CD4-positive, alpha-beta T cell treated with Interleukin-17A for 1 hour (primary cell): ENCODE measurements around the gene DFFA.
"Not testable (repeated sequence)": the region's sequence is repeated elsewhere in the genome, so short reads cannot be mapped to it uniquely, and the experiment has no call there.

ENCODE experiments used
- DNase-seq: peaks from one replicate; pipeline ENCODE4 v3.0.0-alpha.2; 2020

The DFFA gene, protein sequence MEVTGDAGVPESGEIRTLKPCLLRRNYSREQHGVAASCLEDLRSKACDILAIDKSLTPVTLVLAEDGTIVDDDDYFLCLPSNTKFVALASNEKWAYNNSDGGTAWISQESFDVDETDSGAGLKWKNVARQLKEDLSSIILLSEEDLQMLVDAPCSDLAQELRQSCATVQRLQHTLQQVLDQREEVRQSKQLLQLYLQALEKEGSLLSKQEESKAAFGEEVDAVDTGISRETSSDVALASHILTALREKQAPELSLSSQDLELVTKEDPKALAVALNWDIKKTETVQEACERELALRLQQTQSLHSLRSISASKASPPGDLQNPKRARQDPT

DNA sequence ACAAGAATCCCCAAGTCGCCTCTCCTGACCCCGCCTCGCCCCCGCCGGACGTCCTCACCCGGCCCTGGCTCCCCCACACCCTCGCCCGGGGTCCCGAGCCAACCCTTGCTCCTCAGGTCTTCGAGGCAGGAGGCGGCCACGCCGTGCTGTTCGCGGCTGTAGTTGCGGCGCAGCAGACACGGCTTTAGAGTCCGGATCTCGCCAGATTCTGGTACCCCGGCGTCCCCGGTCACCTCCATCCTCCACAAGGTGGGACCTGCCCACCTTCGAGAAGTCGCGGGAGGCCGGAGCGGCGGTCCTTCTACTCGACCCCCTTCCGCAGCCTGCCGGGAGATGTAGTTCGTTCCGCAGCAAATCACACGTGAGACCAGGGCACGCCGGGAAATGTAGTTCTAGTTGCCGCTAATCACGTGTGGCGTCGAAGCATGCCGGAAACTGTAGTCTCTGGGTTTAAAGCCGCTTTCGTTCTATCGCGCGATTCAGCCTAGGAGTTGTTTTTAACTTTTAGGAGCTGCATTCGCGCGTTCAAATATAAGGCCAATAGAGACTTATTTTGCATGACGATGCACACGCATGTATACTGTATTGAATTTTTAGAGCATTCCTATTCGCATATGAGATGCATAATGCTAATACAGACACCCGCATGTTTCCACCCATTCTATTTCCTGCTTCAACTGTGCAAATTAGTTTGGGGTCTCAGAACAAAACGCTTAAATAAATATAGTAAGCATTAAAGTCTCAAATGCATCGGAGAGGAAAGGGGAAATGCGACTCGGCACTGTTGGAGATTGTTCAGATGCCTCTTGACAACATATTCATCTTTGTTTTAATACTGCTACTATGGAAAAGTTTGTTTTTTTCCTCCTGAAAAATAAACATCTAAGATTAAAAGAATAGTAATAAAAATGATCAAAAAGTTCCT is at the start of gene DFFA:
TSS of gene DFFA (minus strand) at position 310 of the 925 bp plus-strand sequence. CDS start at position 239, 71 bp downstream.
- DNase-seq: peak; percentile 94

DNA sequence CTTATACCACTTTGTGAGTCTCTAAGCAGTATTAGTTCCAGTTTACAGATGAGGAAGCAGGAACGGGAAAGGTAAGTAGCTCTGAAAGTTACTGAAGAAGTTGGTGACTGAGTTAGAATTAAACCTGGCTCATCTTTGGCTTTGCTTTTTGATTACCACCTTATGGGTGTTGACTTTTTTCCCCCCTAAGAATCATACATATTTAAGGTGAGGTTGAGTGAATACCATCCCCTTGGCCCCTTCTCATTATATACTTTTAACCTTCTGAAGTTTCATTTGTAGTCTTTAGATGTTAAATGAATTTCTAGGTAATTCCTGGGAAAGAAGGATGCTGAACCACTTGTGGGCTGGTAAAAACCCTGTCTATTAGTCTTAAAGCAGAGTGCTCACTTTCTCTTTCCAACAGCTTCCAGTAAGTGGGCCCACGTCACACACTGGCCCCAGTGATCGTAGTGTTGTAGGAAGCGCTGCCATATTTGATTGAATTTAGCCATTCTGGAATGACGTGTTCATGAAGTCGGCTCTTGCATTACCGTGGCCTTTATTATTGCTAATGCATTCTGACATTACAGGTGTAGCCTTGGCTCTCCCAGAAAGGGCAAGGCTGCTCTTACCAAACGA is 49.3 kb upstream of the DFFA start:
- DNase-seq: no peak

- DNase-seq: no peak
These were observed 48.6 kb upstream of the DFFA start for GRCh38 chr1:10520952-10521351.

DNA sequence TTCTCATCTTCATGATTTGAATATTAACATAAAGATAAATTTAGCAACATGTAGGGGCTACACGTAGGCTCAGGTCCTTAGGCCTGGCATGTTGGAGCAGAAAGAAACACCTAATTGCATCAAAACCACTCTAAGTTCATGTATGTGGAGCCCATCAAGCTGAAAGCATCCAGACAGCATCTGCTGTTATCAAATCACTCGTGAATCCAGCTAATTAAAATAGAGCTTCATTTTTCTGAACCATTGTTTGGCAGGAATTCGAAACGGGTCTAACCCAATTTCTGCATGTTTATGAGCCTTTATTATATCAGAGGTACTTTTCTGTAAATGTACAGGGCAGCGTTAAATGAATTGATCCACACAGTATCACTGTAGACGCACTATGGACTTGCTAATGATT is 48.2 kb upstream of the DFFA start:
- no peak for DNase-seq

DNA sequence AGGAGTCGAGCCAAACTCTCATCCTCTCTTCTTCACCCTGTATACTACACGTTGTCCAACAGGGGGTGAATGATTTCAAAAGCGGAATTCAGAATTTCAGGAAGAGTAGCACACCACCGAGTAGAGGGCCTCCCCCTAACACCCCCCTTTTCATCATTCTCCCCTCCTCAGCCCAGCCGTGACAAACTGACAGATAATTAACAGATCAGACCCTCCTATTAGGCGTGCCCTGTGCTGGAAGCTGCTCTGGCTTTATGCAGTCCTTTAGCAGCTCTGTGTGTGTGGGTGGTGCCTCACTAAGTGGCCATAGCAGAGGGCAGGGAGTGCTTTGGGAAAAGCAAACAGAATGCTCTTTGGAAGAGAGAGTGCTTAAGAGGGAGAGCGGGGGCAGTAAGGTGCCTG is 46.7 kb upstream of the DFFA start:
- DNase-seq: no peak

- DNase-seq: no peak
These were observed 45.3 kb upstream of the DFFA start for GRCh38 chr1:10517677-10517982.

- DNase-seq: no peak
These were observed 44.8 kb upstream of the DFFA start for GRCh38 chr1:10516925-10517676.

GRCh38 chr1:10515976-10516750 is 43.8 kb upstream of the DFFA start:
- no peak for DNase-seq

DNA sequence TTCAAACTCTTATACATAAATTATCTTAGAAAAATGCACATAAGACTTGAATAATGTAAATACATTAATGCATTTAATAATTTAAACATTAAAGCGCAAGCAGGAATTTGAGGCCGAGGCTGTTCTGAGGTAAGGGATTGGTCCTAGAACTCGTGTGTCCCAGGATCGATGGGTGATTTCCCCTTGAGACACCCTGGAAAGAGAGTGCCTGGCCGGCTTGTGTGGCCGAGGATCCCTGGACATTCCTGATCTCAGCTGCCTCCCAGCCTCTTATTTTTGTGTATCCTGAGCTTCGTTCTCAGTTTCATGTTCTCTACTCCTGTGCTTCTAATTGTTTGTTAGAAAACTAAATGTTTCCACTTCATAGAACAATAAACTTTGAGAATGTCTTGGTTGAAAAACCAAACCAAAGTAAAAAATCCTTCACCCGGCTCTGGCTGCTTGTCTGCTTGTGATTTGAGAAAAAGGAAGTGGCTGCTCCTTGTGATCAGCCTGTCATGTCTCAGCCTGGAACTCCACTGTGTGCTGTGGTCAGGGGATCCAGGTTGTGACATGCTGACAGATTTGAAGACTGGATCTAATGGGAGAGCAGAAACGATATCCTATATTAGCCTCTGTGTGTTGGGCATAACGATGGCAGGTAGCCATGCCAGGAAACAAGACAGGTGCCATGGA is 43.1 kb upstream of the DFFA start:
- DNase-seq: peak; percentile 28

DNA sequence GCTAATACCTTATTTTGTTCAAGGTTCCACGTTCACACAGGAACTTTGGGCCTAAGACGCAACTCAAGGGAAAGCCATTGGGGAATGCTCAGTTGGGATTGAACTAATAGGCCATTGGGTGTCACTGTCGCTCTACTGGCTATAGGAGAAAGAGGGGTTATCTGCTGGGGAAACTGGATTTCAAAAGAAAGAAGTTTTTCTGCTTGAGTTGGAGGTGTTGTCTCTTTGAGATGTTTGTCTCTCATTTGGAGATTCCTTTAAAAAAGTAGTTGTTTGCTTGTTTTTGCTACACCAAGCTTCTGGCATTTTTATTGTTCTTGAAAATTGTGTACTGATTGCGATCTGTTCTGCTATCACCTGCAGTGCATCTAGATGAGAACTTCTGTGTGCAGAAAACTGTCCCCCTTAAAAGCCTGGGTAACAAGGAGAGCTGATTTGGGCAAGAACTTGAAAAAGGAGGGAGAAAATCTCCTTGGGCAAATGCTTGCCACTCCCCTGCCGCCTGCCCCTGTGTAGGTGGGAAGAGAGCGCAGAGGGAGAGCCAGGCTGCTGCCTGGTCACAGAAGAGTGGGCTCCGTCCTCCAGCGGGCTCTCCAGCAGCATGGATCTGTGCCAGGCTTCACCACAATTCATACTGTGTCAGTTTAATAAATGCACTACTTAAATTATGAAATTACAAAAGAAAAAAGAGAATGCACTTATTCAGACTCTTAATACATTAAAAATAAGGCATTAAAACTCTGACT is 42.3 kb upstream of the DFFA start:
- DNase-seq: peak; percentile 61

DNA sequence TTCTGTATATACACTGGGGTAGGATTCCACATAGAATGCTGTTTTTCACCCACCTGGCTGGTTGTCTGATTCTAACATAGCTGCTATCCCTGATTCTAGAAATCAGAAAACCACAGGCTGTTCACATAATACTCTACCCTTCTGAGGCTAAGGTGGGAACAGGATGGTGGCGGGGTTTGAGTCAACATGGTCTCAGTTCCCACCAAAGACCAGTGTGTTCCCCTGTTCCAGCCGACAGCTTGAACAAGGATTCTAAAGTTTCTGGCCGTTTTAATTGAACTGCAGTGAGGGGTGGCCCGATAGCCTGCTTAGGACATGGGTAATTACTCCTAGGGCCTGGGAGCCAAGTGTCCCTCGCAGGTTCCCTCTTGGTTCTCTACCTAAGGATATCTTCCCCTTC is 40.9 kb upstream of the DFFA start:
- no peak for DNase-seq

GRCh38 chr1:10511494-10511885 is 39.2 kb upstream of the DFFA start:
- DNase-seq: no peak

GRCh38 chr1:10510520-10511493 is 38.5 kb upstream of the DFFA start:
- DNase-seq: peak; percentile 84

- no peak for DNase-seq
These were observed 37.6 kb upstream of the DFFA start for GRCh38 chr1:10509809-10510509.

GRCh38 chr1:10508511-10508951 is 36.2 kb upstream of the DFFA start:
- DNase-seq: no peak

- DNase-seq: peak; percentile 71
These were observed 35.0 kb upstream of the DFFA start for GRCh38 chr1:10507111-10507879.

- DNase-seq: no peak
These were observed 34.3 kb upstream of the DFFA start for GRCh38 chr1:10506677-10507047.

DNA sequence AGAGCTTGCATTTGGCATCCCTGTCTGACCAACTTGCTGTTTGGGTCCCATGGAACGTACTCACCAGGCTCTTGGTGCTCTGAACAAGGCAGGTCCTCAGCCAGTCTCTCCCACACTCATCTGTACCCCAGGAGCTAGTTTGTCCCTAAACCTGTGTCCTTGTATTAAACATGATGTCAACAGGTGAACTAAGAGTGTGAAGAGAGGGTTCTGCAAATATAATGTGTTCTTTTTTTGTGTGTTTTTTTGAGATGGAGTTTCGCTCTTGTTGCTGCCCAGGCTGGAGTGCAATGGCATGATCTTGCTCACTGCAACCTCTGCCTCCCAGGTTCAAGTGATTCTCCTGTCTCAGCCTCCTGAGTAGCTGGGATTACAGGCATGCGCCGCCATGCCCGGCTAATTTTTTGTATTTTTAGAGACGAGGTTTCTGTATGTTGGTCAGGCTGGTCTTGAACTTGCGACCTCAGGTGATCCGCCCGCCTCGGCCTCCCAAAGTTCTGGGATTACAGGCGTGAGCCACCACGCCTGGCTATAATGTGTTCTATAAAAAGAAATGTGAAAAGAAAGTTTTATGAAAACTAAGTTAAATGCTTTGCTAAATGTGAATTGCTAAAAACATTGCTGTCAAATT is 33.8 kb upstream of the DFFA start:
- not testable (repeated sequence) for DNase-seq
